GM23338 (cell line): ENCODE measurements around the gene TMEM161B. TPM values are rescaled to one million over a fixed set of nuclear protein-coding genes. Genes with fewer than 3 reads are reported as not detected.

Experiments
- ATAC-seq: fragments of 200-7000 bp; cut with Tn5 transposase; 3 replicates; pipeline ENCODE4 v1.9.1; 2020
- DNase-seq: peaks from one replicate; pipeline ENCODE4 v3.0.0-alpha.2; 2015; ENCODE audit warnings: low spot score
- H2AFZ ChIP-seq: fragments of 200-600 bp; sonication (generic); 2 replicates; pipeline ENCODE4 v1.8.0; 2016; ENCODE audit warnings: antibody characterized with exemption, mild to moderate bottlenecking, moderate library complexity
- H3F3A ChIP-seq: fragments of 200-600 bp; sonication (generic); replicated peaks from 2 replicates; pipeline ENCODE4 v1.8.0; 2017; ENCODE audit warnings: antibody characterized with exemption, mixed run types, low read depth
- H3K27ac ChIP-seq: fragments of 200-600 bp; sonication (generic); 2 replicates; pipeline ENCODE4 v1.6.1; 2016; ENCODE audit warnings: low read depth
- H3K27me3 ChIP-seq: fragments of 200-600 bp; sonication (generic); 2 replicates; pipeline ENCODE4 v1.8.0; 2016; ENCODE audit warnings: mild to moderate bottlenecking, mixed run types, moderate library complexity; ENCODE audit not compliant: insufficient read depth
- H3K36me3 ChIP-seq: fragments of 200-600 bp; sonication (generic); 2 replicates; pipeline ENCODE4 v1.8.0; 2016; ENCODE audit warnings: mild to moderate bottlenecking; ENCODE audit not compliant: insufficient read depth
- H3K4me1 ChIP-seq: fragments of 200-600 bp; sonication (generic); 2 replicates; pipeline ENCODE4 v1.8.0; 2016; ENCODE audit warnings: mild to moderate bottlenecking, moderate library complexity; ENCODE audit not compliant: insufficient read depth
- H3K4me2 ChIP-seq: fragments of 200-600 bp; sonication (generic); 2 replicates; pipeline ENCODE4 v1.7.1; 2017; ENCODE audit warnings: mixed run types
- H3K4me3 ChIP-seq: fragments of 200-600 bp; sonication (generic); 2 replicates; pipeline ENCODE4 v1.6.1; 2016; ENCODE audit warnings: mixed run types
- H3K79me2 ChIP-seq: fragments of 200-600 bp; sonication (generic); replicated peaks from 2 replicates; pipeline ENCODE4 v1.8.0; 2017; ENCODE audit warnings: mild to moderate bottlenecking; ENCODE audit not compliant: insufficient read depth
- H3K9me2 ChIP-seq: fragments of 200-600 bp; sonication (generic); 2 replicates; pipeline ENCODE4 v1.8.0; 2017; ENCODE audit not compliant: insufficient read depth
- H4K20me1 ChIP-seq: fragments of 200-600 bp; sonication (generic); replicated peaks from 2 replicates; pipeline ENCODE4 v1.8.0; 2017; ENCODE audit warnings: mild to moderate bottlenecking; ENCODE audit not compliant: insufficient read depth
- H3K27ac Mint-ChIP-seq: 2 replicates; pipeline ENCODE4 v1.8.0; 2020; ENCODE audit warnings: inconsistent platforms, mild to moderate bottlenecking, moderate library complexity, mixed read lengths
- H3K27me3 Mint-ChIP-seq: 3 replicates; pipeline ENCODE4 v1.8.0; 2022; ENCODE audit warnings: low read depth, mild to moderate bottlenecking, moderate library complexity, mixed read lengths, inconsistent platforms; ENCODE audit not compliant: insufficient read depth, poor library complexity
- H3K36me3 Mint-ChIP-seq: 3 replicates; pipeline ENCODE4 v1.8.0; 2021; ENCODE audit warnings: low read depth, mild to moderate bottlenecking, inconsistent platforms, moderate library complexity, mixed read lengths
- H3K4me1 Mint-ChIP-seq: 3 replicates; pipeline ENCODE4 v1.8.0; 2020; ENCODE audit warnings: mild to moderate bottlenecking, inconsistent platforms, mixed read lengths
- H3K4me3 Mint-ChIP-seq: 3 replicates; pipeline ENCODE4 v1.8.0; 2021; ENCODE audit warnings: moderate library complexity, mild to moderate bottlenecking, inconsistent platforms, mixed read lengths
- H3K9me3 Mint-ChIP-seq: 3 replicates; pipeline ENCODE4 v1.8.0; 2020; ENCODE audit warnings: moderate library complexity, mild to moderate bottlenecking, inconsistent platforms, mixed read lengths
- CREB1 ChIP-seq: fragments of 250-450 bp; sonication (Bioruptor Pico); IDR thresholded peaks from 2 replicates; pipeline ENCODE4 v1.5.0; 2020; ENCODE audit warnings: low read depth, mild to moderate bottlenecking, moderate library complexity
- EZH2 ChIP-seq: fragments of 200-600 bp; sonication (generic); IDR thresholded peaks from one replicate; pipeline ENCODE4 v1.8.0; 2017; ENCODE audit warnings: antibody characterized with exemption, mild to moderate bottlenecking, low read depth; ENCODE audit not compliant: unreplicated experiment
- EZH2phosphoT487 ChIP-seq: fragments of 200-600 bp; sonication (generic); IDR thresholded peaks from one replicate; pipeline ENCODE4 v1.8.1; 2018; ENCODE audit warnings: antibody characterized with exemption; ENCODE audit not compliant: unreplicated experiment
- JUNB ChIP-seq: IDR thresholded peaks from one replicate; pipeline ENCODE4 v1.6.1; 2016; ENCODE audit warnings: antibody characterized with exemption; ENCODE audit not compliant: unreplicated experiment
- POLR2AphosphoS5 ChIP-seq: IDR thresholded peaks from 2 replicates; pipeline ENCODE4 v1.6.1; 2016; ENCODE audit warnings: antibody characterized with exemption, low read depth
- STAT1 ChIP-seq: IDR thresholded peaks from one replicate; pipeline ENCODE4 v1.6.1; 2016; ENCODE audit warnings: antibody characterized with exemption; ENCODE audit not compliant: unreplicated experiment
- ZNF114 ChIP-seq: fragments of 250-450 bp; sonication (Bioruptor Pico); IDR thresholded peaks from 2 replicates; pipeline ENCODE4 v1.5.0; 2020; ENCODE audit warnings: mild to moderate bottlenecking, moderate library complexity
- ZNF462 ChIP-seq: fragments of 250-450 bp; sonication (Bioruptor Pico); IDR thresholded peaks from 2 replicates; pipeline ENCODE4 v1.5.0; 2020; ENCODE audit warnings: mild to moderate bottlenecking, moderate library complexity
- polyA plus RNA-seq: library from polyadenylated mRNA; unstranded; fragments of >200 nt; fragmentation: Nextera tagmentation; extraction: Ambion mirVana; gene quantifications from 2 replicates; pipeline ENCODE4 v1.2.1, GENCODE V29; 2016
- total RNA-seq: library from RNA; depleted of rRNA; stranded (reverse); fragments of >200 nt; shearing (Covaris generic); gene quantifications from 2 replicates; pipeline ENCODE4 v1.2.3, GENCODE V29; 2014

The TMEM161B gene
- total and polyA plus RNA-seq, 2 experiments from 2014 or later = 11.9 to 25.5 TPM

GRCh38 chr5:88254320-88254719 is 14.3 kb downstream of the TMEM161B start (continued):
- TF ChIP-seq ZNF462 (CRISPR knock-in tag) (no peak), STAT1 (no peak)

- Histone ChIP-seq H3K36me3 (no peaks in the 10 kb centered on the region), H3K9me2 (no peaks in the 10 kb centered on the region), H3K4me2 (no peak overlapping the region), H3K27ac (no peak overlapping the region), H3K4me3 (no peak overlapping the region), H3K79me2 (peaks cover 99% of the 10 kb centered on the region), H3K27me3 (no peaks in the 10 kb centered on the region), H3K4me1 (peaks cover 54% of the 10 kb centered on the region), H2AFZ (no peak overlapping the region), H3F3A (no peaks in the 10 kb centered on the region), H4K20me1 (no peaks in the 10 kb centered on the region)
- Mint-ChIP-seq H3K36me3 (peaks cover 8% of the 10 kb centered on the region), H3K9me3 (no peaks in the 10 kb centered on the region; the same call in 1 of the 3 replicates), H3K27ac (peak overlapping the region; percentile 53; the same call in 1 of the 2 replicates), H3K4me1 (peaks cover 67% of the 10 kb centered on the region), H3K4me3 (no peak overlapping the region), H3K27me3 (peaks cover 6% of the 10 kb centered on the region)
- DNase-seq = no peak
- ATAC-seq = no peak
- TF ChIP-seq ZNF462 (CRISPR knock-in tag) (no peak), POLR2AphosphoS5 (no peak), EZH2 (no peak), CREB1 (CRISPR knock-in tag) (no peak), STAT1 (no peak), EZH2phosphoT487 (no peak), JUNB (no peak), ZNF114 (CRISPR knock-in tag) (no peak)
Observed at GRCh38 chr5:88251048-88251711, 17.5 kb downstream of the TMEM161B start.
